T47D (cell line): Measurements from ENCODE around the gene SSNA1.

Experiments
- DNase-seq, 2 experiments: peaks; one replicate each; pipeline versions ENCODE4 v3.0.0 to v3.0.0-alpha.2; 2011 to 2012; ENCODE audit warnings: low read depth in 1 of 2, low spot score in 1 of 2
- JUND ChIP-seq: IDR thresholded peaks from 2 replicates; pipeline ENCODE4 v1.6.1; 2012; ENCODE audit warnings: low read depth
- in situ Hi-C: cut with HindIII; loops from 2 replicates; pipeline ENCODE4 v1.10.0; 2016; ENCODE audit warnings: low sequenced_read_pairs, low pct_unique_long_range_greater_than_20kb

The SSNA1 gene

DNA sequence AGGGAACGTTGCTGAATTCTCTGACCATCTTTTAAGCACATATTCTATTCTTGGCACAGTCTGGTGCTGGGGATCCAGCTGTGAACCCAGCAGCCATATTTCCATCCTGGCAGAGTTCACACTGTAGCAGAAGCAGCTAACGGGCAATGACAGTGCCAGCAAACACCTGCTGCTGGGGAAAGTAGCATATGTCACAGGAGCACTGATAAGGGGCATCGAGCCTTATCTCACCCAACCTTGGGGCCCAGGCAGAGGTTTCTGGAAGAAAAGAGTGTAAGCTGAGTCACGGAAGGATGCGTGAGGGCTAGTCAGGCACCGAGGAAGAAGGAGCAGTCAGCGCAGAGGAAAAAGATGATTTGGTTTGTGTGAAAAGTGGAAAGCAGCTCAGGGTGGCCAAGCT is 18.1 kb downstream of the SSNA1 start:
- TF ChIP-seq JUND: no peak
- no peak for DNase-seq
- in situ Hi-C loops: no loop called here

DNA sequence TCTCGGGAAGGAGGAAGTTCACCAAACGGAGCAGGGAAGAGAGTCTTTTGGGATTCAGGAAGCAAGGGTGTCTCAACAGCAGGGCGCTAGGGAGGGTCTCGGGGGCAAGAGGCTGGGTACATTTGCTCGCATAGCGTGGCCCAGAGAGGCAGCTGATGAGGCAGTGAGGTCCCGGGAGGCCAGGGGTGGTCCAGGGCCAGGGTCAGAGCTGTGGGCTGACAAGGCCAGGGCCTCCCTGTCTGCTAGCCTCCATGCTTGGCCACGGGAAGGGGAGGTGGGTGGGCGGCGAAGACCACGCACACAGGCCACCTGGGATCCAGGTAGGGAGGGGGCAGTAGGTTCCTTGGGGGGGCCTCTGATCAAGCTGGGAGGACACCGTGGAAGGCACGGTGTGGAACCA is 23.1 kb downstream of the SSNA1 start:
- no peak for DNase-seq
- no peak for TF ChIP-seq JUND
- in situ Hi-C loops: no loop called here

DNA sequence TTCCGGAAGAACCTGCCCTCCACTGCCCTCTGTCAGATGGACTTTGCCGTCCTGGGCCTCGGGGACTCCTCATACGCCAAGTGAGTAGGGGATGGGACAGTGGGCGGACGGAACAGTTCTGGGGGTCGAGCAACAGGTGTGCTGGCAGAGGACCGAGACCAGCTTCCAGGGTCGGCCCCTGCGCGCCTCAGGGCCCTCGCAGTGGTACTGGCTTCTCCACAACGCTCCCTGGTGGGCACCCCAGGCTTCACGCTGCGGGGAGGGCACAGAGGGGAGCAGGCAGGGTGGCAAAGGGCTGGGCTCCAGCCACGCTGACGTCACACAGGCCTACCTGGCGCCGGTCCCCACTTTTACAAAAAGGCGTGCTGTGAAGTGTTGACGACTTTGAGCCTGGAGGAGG is 24.0 kb downstream of the SSNA1 start:
- TF ChIP-seq JUND: no peak
- no peak for DNase-seq
- in situ Hi-C loops: no loop called here

DNA sequence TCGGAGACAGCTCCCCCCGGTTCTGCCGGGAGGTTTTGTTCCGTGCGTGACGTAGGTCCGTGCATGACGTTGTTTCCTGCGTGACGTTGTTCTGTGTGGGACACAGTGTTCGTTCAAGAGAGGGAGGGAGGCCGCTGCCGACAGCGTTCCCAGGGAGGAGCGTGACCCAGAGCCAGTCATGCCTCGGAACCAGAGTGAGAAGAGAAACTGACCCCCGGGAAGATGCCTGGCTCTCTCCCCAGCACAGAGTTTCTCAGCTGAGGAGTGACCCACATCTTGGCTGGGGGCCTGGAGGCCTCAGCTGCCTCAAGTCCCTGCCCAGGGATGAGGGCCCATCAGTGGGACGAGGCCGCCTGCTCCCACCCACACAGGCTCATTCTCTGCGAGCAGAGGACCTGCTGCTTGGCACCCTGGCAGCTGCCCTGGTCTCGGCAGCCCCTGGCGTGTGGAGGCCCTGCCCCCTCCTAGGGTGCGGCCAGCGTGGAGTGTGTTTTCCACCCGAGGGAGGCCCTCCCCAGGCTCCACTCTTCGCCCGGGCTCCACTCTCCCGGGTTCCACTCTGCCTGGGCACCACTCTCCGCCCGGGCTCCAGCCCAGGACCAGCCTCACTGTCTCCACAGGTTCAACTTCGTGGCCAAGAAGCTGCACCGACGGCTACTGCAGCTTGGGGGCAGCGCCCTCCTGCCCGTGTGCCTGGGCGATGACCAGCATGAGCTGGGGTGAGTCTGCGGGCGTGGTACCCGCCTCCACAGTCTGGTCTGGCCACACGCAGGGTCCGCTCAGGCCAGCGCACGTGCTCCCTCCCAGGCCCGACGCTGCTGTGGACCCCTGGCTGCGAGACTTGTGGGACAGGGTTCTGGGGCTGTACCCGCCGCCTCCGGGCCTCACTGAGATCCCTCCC is 24.9 kb downstream of the SSNA1 start:
- in situ Hi-C loops: no loop called here
- no peak for DNase-seq
- TF ChIP-seq JUND: no peak

DNA sequence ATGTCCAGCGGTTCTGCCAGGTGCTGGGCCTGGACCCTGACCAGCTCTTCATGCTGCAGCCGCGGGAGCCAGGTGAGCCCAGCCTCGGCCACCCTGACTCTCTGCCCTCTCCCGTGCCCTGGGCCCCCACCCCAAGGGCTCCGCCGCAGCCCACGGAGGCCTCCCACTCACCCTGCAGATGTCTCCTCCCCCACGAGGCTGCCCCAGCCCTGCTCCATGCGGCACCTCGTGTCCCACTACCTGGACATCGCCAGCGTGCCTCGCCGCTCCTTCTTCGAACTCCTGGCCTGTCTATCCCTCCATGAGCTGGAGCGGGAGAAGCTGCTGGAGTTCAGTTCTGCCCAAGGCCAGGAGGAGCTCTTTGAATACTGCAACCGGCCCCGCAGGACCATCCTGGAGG is 26.1 kb downstream of the SSNA1 start:
- DNase-seq: no peak
- in situ Hi-C loops: no loop called here
- no peak for TF ChIP-seq JUND

DNA sequence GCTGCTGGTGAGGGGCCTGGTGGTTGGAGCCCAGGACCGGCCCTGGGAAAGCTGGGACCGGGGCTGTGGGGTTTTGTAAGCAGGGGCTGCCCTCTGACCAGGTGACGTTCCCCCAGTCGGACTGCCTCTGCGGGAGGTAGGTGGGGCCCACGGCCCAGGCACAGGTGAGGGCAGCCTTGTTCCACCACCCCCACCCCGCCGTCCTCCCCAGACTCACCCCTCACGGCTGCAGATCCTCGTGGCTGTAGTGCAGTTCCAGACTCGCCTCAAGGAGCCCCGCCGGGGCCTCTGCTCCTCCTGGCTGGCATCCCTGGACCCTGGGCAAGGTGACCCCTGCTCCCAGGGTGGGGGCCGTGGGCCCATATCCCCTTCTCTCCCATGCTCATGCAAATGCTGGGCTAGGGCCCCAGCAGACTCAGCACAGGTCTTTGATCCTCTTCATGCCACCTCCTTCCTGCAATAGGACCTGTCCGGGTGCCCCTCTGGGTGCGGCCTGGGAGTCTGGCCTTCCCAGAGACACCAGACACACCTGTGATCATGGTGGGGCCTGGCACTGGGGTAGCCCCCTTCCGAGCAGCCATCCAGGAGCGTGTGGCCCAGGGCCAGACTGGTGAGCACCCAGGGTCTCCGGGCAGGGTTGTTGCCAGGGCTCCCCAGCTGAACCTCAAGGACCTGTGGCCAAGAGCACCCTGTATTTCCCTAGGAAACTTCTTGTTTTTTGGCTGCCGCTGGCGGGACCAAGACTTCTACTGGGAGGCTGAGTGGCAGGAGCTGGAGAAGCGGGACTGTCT is 26.9 kb downstream of the SSNA1 start:
- no peak for DNase-seq
- TF ChIP-seq JUND: no peak
- in situ Hi-C loops: no loop called here

DNA sequence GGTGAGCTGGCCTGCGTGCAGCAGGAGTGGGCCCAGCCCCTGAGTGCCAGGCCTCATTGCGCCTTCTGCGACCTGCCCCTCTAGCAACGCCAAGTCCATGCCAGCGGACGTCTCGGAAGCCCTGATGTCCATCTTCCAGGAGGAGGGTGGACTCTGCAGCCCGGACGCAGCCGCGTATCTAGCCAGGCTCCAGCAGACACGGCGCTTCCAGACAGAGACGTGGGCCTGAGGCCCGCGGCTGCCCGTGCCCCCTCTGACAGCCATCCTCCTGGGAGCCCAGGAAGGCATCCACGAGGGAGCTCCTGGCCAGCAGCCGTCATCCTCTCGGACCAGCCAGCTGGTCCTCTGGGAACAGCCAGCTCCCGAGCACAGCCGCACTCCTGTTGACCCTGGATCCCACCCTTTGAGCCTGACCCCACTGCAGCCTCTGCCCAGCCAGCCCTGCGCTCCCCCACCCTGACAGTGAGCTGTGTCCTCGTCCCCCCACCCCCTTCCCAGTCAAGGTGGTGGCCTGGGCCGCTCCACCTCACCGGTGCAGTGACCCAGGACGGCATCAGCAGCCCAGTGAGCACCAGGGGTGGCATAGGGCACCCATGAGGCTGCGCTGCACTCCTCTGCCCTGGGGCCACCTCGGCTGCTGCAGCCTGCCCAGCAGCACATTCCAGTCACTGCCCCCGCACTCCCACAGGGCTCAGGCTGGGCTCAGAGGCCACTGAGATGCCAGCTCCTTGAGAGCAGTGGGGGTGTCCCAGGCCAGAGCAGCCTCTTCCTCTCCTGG is 27.9 kb downstream of the SSNA1 start:
- TF ChIP-seq JUND: no peak
- in situ Hi-C loops: no loop called here
- DNase-seq: no peak

DNA sequence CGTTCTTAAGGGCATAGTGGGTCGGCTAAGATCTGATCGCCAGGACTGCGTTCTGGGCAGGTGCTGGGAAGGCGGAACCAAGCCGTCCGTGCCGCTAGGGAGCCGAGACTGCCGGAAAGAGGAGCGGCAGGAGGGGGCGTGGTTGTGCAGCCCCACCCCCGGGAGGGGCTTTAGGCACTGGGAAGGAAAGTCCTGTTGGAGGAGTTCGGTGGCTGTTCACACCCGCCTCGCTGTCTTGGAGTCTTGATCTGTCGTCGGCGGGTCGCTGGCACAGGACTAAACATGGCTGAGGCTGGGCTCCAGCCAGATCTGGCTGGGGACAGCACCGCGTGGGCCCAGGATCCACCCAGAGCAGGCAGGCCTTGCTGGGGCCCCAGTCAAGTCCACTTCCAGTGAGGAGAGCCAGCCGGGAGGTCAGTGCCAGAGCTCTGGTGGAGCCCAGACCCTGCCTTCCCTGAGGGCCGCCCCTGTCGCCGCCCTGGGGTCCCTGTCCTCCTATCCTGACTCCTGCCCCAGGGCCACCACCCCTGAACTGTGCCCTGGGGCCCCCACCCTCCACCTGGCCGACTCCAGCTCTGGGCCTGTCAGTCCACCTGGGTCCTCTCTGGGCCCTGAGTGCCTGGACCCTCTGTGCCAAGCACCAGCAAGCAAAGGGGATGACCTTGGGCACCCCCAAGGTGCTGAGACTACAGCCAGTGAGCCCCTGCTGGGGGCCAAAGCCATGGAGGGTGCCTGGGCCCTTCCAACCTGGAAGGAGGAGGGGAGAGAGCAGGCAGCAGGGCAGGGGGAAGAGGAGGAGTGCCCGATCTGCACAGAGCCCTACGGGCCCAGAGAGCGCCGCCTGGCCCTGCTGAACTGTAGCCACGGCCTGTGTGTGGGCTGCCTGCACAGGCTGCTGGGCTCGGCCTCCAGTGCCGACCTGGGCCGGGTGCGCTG is 29.1 kb downstream of the SSNA1 start:
- in situ Hi-C loops: no loop called here
- peak; percentile 97 to 99 for DNase-seq
- TF ChIP-seq JUND: no peak

DNA sequence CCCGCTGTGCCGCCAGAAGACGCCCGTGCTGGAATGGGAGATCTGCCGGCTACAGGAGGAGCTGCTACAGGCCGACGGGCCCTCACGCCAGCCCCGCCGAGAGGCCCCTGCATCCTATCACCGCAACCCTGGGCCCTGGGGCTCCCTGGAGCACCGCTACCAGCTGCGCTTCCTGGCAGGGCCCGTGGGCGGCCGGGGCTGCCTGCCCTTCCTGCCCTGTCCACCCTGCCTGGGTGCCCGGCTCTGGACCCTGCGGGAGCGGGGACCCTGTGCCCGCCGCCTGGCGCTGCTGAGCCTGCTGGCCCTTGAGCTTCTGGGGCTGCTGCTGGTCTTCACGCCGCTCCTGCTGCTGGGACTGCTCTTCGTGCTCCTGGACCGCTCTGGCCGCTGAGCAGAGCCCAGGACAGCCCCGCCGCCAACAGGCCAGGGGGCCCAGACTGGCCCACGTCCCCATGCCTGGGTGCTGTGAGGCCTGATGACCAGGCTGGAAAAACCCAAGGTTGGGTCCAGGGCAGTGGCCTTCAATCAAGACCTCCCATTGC is 29.8 kb downstream of the SSNA1 start:
- no peak for TF ChIP-seq JUND
- no peak for DNase-seq
- in situ Hi-C loops: no loop called here

DNA sequence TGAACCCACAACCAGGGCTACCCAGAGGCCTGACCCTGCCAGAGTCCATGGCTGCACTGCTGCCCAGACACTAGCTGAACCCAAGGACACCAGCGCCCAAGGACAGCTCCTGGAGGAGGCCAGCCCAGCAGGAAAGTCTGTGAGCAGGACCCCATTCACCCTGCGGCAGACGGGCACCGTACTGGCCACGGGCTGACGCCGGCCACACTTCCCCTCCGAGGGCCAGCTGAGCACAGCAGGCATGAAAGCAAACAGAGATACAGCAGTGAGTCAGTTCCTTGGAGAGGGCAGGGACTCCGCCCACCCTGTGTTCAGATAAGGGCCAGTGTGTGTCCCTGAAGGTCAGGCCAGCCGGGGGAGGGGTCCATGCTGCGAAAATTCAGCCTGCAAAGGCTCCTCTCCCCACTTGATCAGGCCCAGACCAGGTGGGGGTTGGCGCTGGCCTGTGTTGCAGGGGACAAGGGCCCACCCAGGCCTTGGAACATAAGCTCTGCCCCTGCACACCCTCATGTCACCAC is 30.3 kb downstream of the SSNA1 start:
- in situ Hi-C loops: no loop called here
- no peak for DNase-seq
- TF ChIP-seq JUND: no peak

DNA sequence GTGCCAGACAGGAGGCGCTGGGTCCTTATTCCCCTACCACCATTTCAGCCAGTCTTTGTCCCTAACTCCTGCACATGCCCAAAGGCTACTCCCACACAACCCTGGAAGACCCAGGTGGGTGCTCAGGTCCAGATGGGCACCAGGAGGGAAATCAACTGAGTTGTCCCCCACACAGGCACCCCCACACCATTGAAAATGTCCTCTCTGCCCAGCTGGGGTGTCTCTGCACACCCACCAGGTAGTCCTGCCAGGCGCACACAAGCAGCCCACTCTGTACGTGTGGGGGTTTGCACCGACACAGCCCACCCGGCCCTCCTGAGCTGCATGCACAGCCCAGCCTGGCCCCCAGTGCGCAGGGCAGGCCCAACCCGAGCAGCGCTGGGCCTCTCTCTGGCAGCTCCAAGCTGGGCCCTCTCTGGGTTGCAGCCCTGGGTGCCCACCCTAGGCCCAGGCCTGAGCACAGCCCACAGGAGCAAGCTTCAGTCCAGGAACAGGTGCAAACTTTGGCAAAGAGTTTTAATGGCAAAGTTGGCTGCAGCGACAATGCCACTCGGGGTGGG is 31.4 kb downstream of the SSNA1 start:
- DNase-seq: no peak
- no peak for TF ChIP-seq JUND
- in situ Hi-C loops: no loop called here
